GM12891 (cell line): Measurements from ENCODE around the gene MAP3K12.

ENCODE experiments used
- POLR2A ChIP-seq: IDR thresholded peaks from 2 replicates; pipeline ENCODE4 v1.6.1; 2011; ENCODE audit warnings: low read depth, low read length, control low read depth
- POLR2AphosphoS5 ChIP-seq: IDR thresholded peaks from 2 replicates; pipeline ENCODE4 v1.6.1; 2011; ENCODE audit warnings: low read depth, low read length, control low read depth
- SPI1 ChIP-seq: IDR thresholded peaks from 2 replicates; pipeline ENCODE4 v1.6.1; 2011; ENCODE audit warnings: low read depth, low read length, control low read depth
- TAF1 ChIP-seq: IDR thresholded peaks from 2 replicates; pipeline ENCODE4 v1.6.1; 2011; ENCODE audit warnings: low read depth, low read length, control low read depth

GRCh38 chr12:53452159-53453077, 46.8 kb downstream of the MAP3K12 start:
- peak; percentile 80 for TF ChIP-seq POLR2A
- TF ChIP-seq POLR2AphosphoS5 = peak; percentile 85
- no peak for TF ChIP-seq TAF1
- no peak for TF ChIP-seq SPI1
